ENCODE results near the gene ARID1B.

DNA sequence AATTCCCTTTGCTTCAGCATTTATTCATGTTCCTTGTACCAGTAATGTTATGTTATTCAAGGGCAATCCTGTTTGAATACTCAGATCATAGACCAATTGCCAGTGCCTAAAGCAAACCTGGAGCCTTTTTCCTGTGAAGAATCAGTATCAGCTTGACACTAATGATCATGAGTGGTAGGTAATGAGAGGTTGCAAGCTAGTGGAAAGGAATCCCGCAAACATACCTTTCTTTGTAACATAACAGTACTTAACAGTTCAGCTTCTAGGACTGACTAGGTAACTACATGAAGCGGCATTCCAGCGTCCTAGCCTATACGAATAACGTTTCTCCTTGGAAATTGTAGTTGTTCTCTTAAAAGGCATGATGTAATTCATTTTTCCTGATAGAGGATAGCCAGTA lies 292.4 kb downstream of the ARID1B start:
- TF ChIP-seq, protein P1, sequence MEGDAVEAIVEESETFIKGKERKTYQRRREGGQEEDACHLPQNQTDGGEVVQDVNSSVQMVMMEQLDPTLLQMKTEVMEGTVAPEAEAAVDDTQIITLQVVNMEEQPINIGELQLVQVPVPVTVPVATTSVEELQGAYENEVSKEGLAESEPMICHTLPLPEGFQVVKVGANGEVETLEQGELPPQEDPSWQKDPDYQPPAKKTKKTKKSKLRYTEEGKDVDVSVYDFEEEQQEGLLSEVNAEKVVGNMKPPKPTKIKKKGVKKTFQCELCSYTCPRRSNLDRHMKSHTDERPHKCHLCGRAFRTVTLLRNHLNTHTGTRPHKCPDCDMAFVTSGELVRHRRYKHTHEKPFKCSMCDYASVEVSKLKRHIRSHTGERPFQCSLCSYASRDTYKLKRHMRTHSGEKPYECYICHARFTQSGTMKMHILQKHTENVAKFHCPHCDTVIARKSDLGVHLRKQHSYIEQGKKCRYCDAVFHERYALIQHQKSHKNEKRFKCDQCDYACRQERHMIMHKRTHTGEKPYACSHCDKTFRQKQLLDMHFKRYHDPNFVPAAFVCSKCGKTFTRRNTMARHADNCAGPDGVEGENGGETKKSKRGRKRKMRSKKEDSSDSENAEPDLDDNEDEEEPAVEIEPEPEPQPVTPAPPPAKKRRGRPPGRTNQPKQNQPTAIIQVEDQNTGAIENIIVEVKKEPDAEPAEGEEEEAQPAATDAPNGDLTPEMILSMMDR (IDR thresholded peaks at IDR 0.05) = no peak
- no peak for TF ChIP-seq EZH2phosphoT487 (IDR thresholded peaks at IDR 0.05)
- no peak for TF ChIP-seq EZH2 (IDR thresholded peaks at IDR 0.05)

All from neural progenitor cell (in vitro differentiated cells).